ENCODE results near the gene SMIM17. TPM values are rescaled to one million over a fixed set of nuclear protein-coding genes. Genes with fewer than 3 reads are reported as not detected.
"Not testable (repeated sequence)": the region's sequence is repeated elsewhere in the genome, so short reads cannot be mapped to it uniquely, and the experiment has no call there.

Gene SMIM17
- total RNA-seq, 1 donor from 2014 or later: 2.4 TPM

GRCh38 chr19:56671613-56671994 lies 28.6 kb downstream of the SMIM17 start, which contains the start of gene ZNF835:
Gene ZNF835, minus strand, starts transcription at chr19:56671757. Its CDS starts 6,559 bp downstream, at chr19:56665198.
- no peaks in the 10 kb centered on the region for H3K27me3 ChIP-seq
- H3K4me3 Mint-ChIP-seq: no peak within 1 kb of the TSS
- H3K4me3 ChIP-seq: no peak within 1 kb of the TSS
- DNase-seq (ENCODE audit: low spot score): no peak
- no peak within 1 kb of the TSS for H2AFZ ChIP-seq (replicated peaks)
- no peaks in the 10 kb centered on the region for H3F3A ChIP-seq (ENCODE audit: low read depth)
- no peaks in the 10 kb centered on the region for H3K36me3 ChIP-seq
- no peaks in the 10 kb centered on the region for H3K4me1 Mint-ChIP-seq
- peaks cover 2% of the 10 kb centered on the region for H3K27me3 Mint-ChIP-seq (ENCODE audit: insufficient read depth, low read depth)
- H3K4me1 ChIP-seq: no peaks in the 10 kb centered on the region
- no peaks in the 10 kb centered on the region for H3K36me3 Mint-ChIP-seq
- no peak within 1 kb of the TSS for H3K27ac Mint-ChIP-seq
- peaks cover 59% of the 10 kb centered on the region for H3K9me3 Mint-ChIP-seq
- no peaks in the 10 kb centered on the region for H4K20me1 ChIP-seq (ENCODE audit: low read depth)
- no peak within 1 kb of the TSS for H3K4me2 ChIP-seq
- H3K9me3 ChIP-seq (ENCODE audit: low read depth): peaks cover 5% of the 10 kb centered on the region
- no peak within 1 kb of the TSS for H3K27ac ChIP-seq
- H3K79me2 ChIP-seq (ENCODE audit: low read depth): no peaks in the 10 kb centered on the region
- H3K9ac ChIP-seq: no peak within 1 kb of the TSS
- TF ChIP-seq EZH2phosphoT487 (IDR thresholded peaks at IDR 0.05) (no peak), EZH2 (IDR thresholded peaks at IDR 0.05) (no peak)
- TF ChIP-seq, protein P1, sequence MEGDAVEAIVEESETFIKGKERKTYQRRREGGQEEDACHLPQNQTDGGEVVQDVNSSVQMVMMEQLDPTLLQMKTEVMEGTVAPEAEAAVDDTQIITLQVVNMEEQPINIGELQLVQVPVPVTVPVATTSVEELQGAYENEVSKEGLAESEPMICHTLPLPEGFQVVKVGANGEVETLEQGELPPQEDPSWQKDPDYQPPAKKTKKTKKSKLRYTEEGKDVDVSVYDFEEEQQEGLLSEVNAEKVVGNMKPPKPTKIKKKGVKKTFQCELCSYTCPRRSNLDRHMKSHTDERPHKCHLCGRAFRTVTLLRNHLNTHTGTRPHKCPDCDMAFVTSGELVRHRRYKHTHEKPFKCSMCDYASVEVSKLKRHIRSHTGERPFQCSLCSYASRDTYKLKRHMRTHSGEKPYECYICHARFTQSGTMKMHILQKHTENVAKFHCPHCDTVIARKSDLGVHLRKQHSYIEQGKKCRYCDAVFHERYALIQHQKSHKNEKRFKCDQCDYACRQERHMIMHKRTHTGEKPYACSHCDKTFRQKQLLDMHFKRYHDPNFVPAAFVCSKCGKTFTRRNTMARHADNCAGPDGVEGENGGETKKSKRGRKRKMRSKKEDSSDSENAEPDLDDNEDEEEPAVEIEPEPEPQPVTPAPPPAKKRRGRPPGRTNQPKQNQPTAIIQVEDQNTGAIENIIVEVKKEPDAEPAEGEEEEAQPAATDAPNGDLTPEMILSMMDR (IDR thresholded peaks at IDR 0.05): no peak

- H3K27me3 ChIP-seq; H3K9me3 ChIP-seq (ENCODE audit: low read depth); DNase-seq (ENCODE audit: low spot score); H3K4me3 Mint-ChIP-seq; H3K27ac ChIP-seq; H3K9ac ChIP-seq; H3K36me3 ChIP-seq; H4K20me1 ChIP-seq (ENCODE audit: low read depth); H3K4me1 Mint-ChIP-seq; H3K79me2 ChIP-seq (ENCODE audit: low read depth); H3K4me1 ChIP-seq; H3F3A ChIP-seq (ENCODE audit: low read depth); H2AFZ ChIP-seq (replicated peaks); H3K36me3 Mint-ChIP-seq; H3K4me2 ChIP-seq; H3K27me3 Mint-ChIP-seq (ENCODE audit: insufficient read depth, low read depth); H3K27ac Mint-ChIP-seq; H3K4me3 ChIP-seq: not testable (repeated sequence)
- peaks cover 59% of the 10 kb centered on the region for H3K9me3 Mint-ChIP-seq
Measured at GRCh38 chr19:56672610-56673009, 29.7 kb downstream of the SMIM17 start.

GRCh38 chr19:56678205-56678604 lies 35.2 kb downstream of the SMIM17 start:
- H3K36me3 Mint-ChIP-seq: no peaks in the 10 kb centered on the region
- H3K9me3 Mint-ChIP-seq: peaks cover 53% of the 10 kb centered on the region

GRCh38 chr19:56681702-56682101 lies 38.7 kb downstream of the SMIM17 start:
- peaks cover 7% of the 10 kb centered on the region for H3K9me3 ChIP-seq (ENCODE audit: low read depth)
- no peak overlapping the region for H3K4me3 Mint-ChIP-seq
- H3K36me3 Mint-ChIP-seq: no peaks in the 10 kb centered on the region

More at GRCh38 chr19:56678205-56678604, 35.2 kb downstream of the SMIM17 start:
- no peak overlapping the region for H3K9ac ChIP-seq
- H3K9me3 ChIP-seq (ENCODE audit: low read depth): peaks cover 12% of the 10 kb centered on the region
- H3K27ac Mint-ChIP-seq: no peak overlapping the region
- no peaks in the 10 kb centered on the region for H3K36me3 ChIP-seq
- no peak overlapping the region for H3K4me3 Mint-ChIP-seq
- no peaks in the 10 kb centered on the region for H3K27me3 ChIP-seq
- no peak overlapping the region for H3K4me2 ChIP-seq
- no peak overlapping the region for H2AFZ ChIP-seq (replicated peaks)
- H3F3A ChIP-seq (ENCODE audit: low read depth): no peaks in the 10 kb centered on the region
- H3K27ac ChIP-seq: no peak overlapping the region
- H3K4me3 ChIP-seq: no peak overlapping the region
- no peaks in the 10 kb centered on the region for H3K4me1 Mint-ChIP-seq
- H3K79me2 ChIP-seq (ENCODE audit: low read depth): no peaks in the 10 kb centered on the region
- no peaks in the 10 kb centered on the region for H3K4me1 ChIP-seq
- no peak for TF ChIP-seq EZH2phosphoT487 (IDR thresholded peaks at IDR 0.05)
- TF ChIP-seq, protein P1 (IDR thresholded peaks at IDR 0.05): no peak
- TF ChIP-seq EZH2 (IDR thresholded peaks at IDR 0.05): no peak
- no peak for DNase-seq (ENCODE audit: low spot score)
- H3K27me3 Mint-ChIP-seq (ENCODE audit: insufficient read depth, low read depth): no peaks in the 10 kb centered on the region
- H4K20me1 ChIP-seq (ENCODE audit: low read depth): no peaks in the 10 kb centered on the region

More at GRCh38 chr19:56681702-56682101, 38.7 kb downstream of the SMIM17 start:
- Histone ChIP-seq H3K79me2 (ENCODE audit: low read depth) (no peaks in the 10 kb centered on the region), H3K36me3 (no peaks in the 10 kb centered on the region), H3K4me3 (no peak overlapping the region), H3K27ac (no peak overlapping the region), H3K27me3 (no peaks in the 10 kb centered on the region), H3K9ac (no peak overlapping the region), H3K4me2 (no peak overlapping the region), H2AFZ (replicated peaks) (no peak overlapping the region), H4K20me1 (ENCODE audit: low read depth) (no peaks in the 10 kb centered on the region), H3F3A (ENCODE audit: low read depth) (no peaks in the 10 kb centered on the region), H3K4me1 (no peaks in the 10 kb centered on the region)
- Mint-ChIP-seq H3K4me1 (no peaks in the 10 kb centered on the region), H3K27ac (no peak overlapping the region), H3K27me3 (ENCODE audit: insufficient read depth, low read depth) (no peaks in the 10 kb centered on the region), H3K9me3 (peaks cover 54% of the 10 kb centered on the region)
- DNase-seq (ENCODE audit: low spot score): no peak
- TF ChIP-seq EZH2phosphoT487 (IDR thresholded peaks at IDR 0.05): no peak
- TF ChIP-seq EZH2 (IDR thresholded peaks at IDR 0.05): no peak
- TF ChIP-seq, protein P1 (IDR thresholded peaks at IDR 0.05): no peak

All from neural progenitor cell (in vitro differentiated cells).